ENCODE data around the gene F8. TPM values are rescaled to one million over a fixed set of nuclear protein-coding genes. Genes with fewer than 3 reads are reported as not detected.

Gene F8
- total RNA-seq, 1 experiment from 2014 or later: 2.6 TPM

DNA sequence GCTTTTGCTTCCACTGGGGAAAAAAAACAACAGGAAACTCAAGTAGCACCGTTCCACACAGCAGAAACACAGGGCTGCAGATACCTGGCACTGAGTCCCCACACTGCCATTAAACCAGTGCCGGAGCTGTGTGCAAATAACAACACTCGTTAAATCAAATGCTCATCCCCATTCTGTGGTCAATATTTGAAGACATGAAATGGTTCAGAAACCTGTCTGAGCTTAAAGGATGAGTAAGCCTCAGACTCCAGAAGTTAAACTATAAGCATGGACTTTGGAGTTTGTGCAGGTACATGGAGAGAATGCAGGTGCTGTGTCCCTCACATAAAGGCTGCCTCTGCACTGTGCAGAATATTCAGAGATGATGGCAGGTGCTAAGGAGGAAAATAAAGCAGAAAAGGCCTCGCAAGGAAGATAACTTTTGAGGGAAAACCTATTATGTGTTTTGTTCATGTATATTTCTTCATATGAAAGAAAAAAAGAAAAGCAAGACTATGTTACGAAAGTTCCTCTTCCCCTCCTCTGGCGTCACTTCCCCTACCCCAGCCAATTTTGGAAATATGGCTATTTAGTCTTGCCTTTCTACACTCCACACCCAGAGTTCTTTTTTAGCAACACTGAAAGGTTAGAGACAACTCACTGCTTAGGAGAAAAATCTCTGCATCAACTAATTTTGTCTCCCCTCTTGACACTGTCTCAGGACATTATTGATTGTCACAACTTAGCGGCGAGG lies 221.9 kb downstream of the F8 start:
- ChIA-PET POLR2A (no interaction called here), RAD21 (ENCODE audit: low non-redundant PET in 1 of 2, low total read pairs in 2 of 2, uncharacterized antibody in 2 of 2, unreplicated experiment in 2 of 2) (no interaction called here), CTCF (no interaction called here)
- H3K36me3 ChIP-seq (ENCODE audit: control insufficient read depth in 1 of 2, insufficient read depth in 2 of 2, low read length in 2 of 2): no peaks in the 10 kb centered on the region
- no peak overlapping the region for H3K4me3 ChIP-seq (replicated peaks in 1 of 2; ENCODE audit: low read depth in 1 of 2, low read length in 2 of 2)
- H3K27me3 ChIP-seq (ENCODE audit: insufficient read depth, low read length): no peaks in the 10 kb centered on the region
- TF ChIP-seq YY1 (IDR thresholded peaks at IDR 0.05; ENCODE audit: extremely low read depth, insufficient replicate concordance, low read depth, low read length): no peak
- no peak for TF ChIP-seq RAD21 (IDR thresholded peaks at IDR 0.05; ENCODE audit: low read depth)
- TF ChIP-seq TCF7L2 (IDR thresholded peaks at IDR 0.05; ENCODE audit: borderline replicate concordance, extremely low read depth, insufficient read depth, insufficient read length): no peak
- no peaks in the 10 kb centered on the region for H3K9me2 ChIP-seq (ENCODE audit: insufficient read depth)
- no peaks in the 10 kb centered on the region for H4K20me1 ChIP-seq (ENCODE audit: insufficient read depth)
- H2AFZ ChIP-seq (ENCODE audit: low read depth, low read length, poor library complexity, severe bottlenecking): no peak overlapping the region
- ATAC-seq (no peak), DNase-seq (ENCODE audit: low read depth, low spot score) (no peak)
- H3K9me3 ChIP-seq (ENCODE audit: control insufficient read depth in 1 of 2, insufficient read depth in 1 of 2, low read depth in 1 of 2, low read length in 2 of 2): no peaks in the 10 kb centered on the region
- no peak overlapping the region for H3K9ac ChIP-seq (ENCODE audit: low read length)
- H3K79me2 ChIP-seq (ENCODE audit: insufficient read depth, low read length): no peaks in the 10 kb centered on the region
- intact Hi-C loops (cut with micrococcal nuclease): no loop called here
- no peak overlapping the region for H3K27ac ChIP-seq (ENCODE audit: low read depth, low read length)
- H3K4me1 ChIP-seq (ENCODE audit: control insufficient read depth in 1 of 2, insufficient read depth in 2 of 2, low read length in 2 of 2): peaks cover 32 to 54% of the 10 kb centered on the region in 2 experiments
- no TSS peak for BruUV-seq (replicated peaks)
- H3K4me2 ChIP-seq (ENCODE audit: low read length): no peak overlapping the region

GRCh38 chrX:154799556-154800348 lies 222.8 kb downstream of the F8 start:
- ATAC-seq: peak; percentile 74
- H3K4me2 ChIP-seq (ENCODE audit: low read length): peak overlapping the region; percentile 64
- H3K27ac ChIP-seq (ENCODE audit: low read depth, low read length): peak overlapping the region; percentile 53
- intact Hi-C loops (cut with micrococcal nuclease): no loop called here
- RAD21 ChIA-PET (ENCODE audit: low non-redundant PET in 1 of 2, low total read pairs in 2 of 2, uncharacterized antibody in 2 of 2, unreplicated experiment in 2 of 2): no interaction called here
- no TSS peak for BruUV-seq (replicated peaks)
- H3K27me3 ChIP-seq (ENCODE audit: insufficient read depth, low read length): no peaks in the 10 kb centered on the region
- no peaks in the 10 kb centered on the region for H3K9me3 ChIP-seq (ENCODE audit: control insufficient read depth in 1 of 2, insufficient read depth in 1 of 2, low read depth in 1 of 2, low read length in 2 of 2)
- H3K4me1 ChIP-seq (ENCODE audit: control insufficient read depth in 1 of 2, insufficient read depth in 2 of 2, low read length in 2 of 2): peaks cover 32 to 50% of the 10 kb centered on the region in 2 experiments
- no peak for DNase-seq (ENCODE audit: low read depth, low spot score)
- no peaks in the 10 kb centered on the region for H3K36me3 ChIP-seq (ENCODE audit: control insufficient read depth in 1 of 2, insufficient read depth in 2 of 2, low read length in 2 of 2)
- H3K9me2 ChIP-seq (ENCODE audit: insufficient read depth): no peaks in the 10 kb centered on the region
- H2AFZ ChIP-seq (ENCODE audit: low read depth, low read length, poor library complexity, severe bottlenecking): no peak overlapping the region
- H3K9ac ChIP-seq (ENCODE audit: low read length): no peak overlapping the region
- H4K20me1 ChIP-seq (ENCODE audit: insufficient read depth): no peaks in the 10 kb centered on the region
- POLR2A ChIA-PET: interaction anchor here (0.9 kb wide), 1 partner anchor 36 kb away, joined by 4 read pairs; no protein-coding TSS in a partner anchor
- H3K4me3 ChIP-seq (replicated peaks in 1 of 2; ENCODE audit: low read depth in 1 of 2, low read length in 2 of 2): peak overlapping the region in 1 of 2 experiments; percentile 18; a peak in 2 of 4 replicates
- CTCF ChIA-PET: no interaction called here
- no peaks in the 10 kb centered on the region for H3K79me2 ChIP-seq (ENCODE audit: insufficient read depth, low read length)
- TF ChIP-seq YY1 (IDR thresholded peaks at IDR 0.05; ENCODE audit: extremely low read depth, insufficient replicate concordance, low read depth, low read length): no peak
- TF ChIP-seq RAD21 (IDR thresholded peaks at IDR 0.05; ENCODE audit: low read depth): no peak
- TF ChIP-seq, protein P1, sequence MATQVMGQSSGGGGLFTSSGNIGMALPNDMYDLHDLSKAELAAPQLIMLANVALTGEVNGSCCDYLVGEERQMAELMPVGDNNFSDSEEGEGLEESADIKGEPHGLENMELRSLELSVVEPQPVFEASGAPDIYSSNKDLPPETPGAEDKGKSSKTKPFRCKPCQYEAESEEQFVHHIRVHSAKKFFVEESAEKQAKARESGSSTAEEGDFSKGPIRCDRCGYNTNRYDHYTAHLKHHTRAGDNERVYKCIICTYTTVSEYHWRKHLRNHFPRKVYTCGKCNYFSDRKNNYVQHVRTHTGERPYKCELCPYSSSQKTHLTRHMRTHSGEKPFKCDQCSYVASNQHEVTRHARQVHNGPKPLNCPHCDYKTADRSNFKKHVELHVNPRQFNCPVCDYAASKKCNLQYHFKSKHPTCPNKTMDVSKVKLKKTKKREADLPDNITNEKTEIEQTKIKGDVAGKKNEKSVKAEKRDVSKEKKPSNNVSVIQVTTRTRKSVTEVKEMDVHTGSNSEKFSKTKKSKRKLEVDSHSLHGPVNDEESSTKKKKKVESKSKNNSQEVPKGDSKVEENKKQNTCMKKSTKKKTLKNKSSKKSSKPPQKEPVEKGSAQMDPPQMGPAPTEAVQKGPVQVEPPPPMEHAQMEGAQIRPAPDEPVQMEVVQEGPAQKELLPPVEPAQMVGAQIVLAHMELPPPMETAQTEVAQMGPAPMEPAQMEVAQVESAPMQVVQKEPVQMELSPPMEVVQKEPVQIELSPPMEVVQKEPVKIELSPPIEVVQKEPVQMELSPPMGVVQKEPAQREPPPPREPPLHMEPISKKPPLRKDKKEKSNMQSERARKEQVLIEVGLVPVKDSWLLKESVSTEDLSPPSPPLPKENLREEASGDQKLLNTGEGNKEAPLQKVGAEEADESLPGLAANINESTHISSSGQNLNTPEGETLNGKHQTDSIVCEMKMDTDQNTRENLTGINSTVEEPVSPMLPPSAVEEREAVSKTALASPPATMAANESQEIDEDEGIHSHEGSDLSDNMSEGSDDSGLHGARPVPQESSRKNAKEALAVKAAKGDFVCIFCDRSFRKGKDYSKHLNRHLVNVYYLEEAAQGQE (IDR thresholded peaks at IDR 0.05; ENCODE audit: low read depth): no peak
- no peak for TF ChIP-seq POLR2A (IDR thresholded peaks at IDR 0.05; ENCODE audit: borderline replicate concordance, extremely low read depth, insufficient read depth, insufficient read length)
- no peak for TF ChIP-seq ZNF274 (IDR thresholded peaks at IDR 0.05; ENCODE audit: low read depth, low read length)
- TF ChIP-seq SRF (IDR thresholded peaks at IDR 0.05; ENCODE audit: low read depth): no peak
- TF ChIP-seq ELF1 (IDR thresholded peaks at IDR 0.05; ENCODE audit: borderline replicate concordance, low read depth): no peak
- no peak for TF ChIP-seq MAX (IDR thresholded peaks at IDR 0.05)
- TF ChIP-seq JUND (IDR thresholded peaks at IDR 0.05): no peak
- no peak for TF ChIP-seq SP1 (IDR thresholded peaks at IDR 0.05; ENCODE audit: low read depth)
- TF ChIP-seq, protein P2, sequence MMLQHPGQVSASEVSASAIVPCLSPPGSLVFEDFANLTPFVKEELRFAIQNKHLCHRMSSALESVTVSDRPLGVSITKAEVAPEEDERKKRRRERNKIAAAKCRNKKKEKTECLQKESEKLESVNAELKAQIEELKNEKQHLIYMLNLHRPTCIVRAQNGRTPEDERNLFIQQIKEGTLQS (IDR thresholded peaks at IDR 0.05): no peak
